ENCODE data around the gene ZFP30. TPM values are rescaled to one million over a fixed set of nuclear protein-coding genes. Genes with fewer than 3 reads are reported as not detected.

ZFP30 gene
- polyA plus RNA-seq, 1 of the 3 experiments (the other 2 are of a cell fraction): 2.3 TPM

DNA sequence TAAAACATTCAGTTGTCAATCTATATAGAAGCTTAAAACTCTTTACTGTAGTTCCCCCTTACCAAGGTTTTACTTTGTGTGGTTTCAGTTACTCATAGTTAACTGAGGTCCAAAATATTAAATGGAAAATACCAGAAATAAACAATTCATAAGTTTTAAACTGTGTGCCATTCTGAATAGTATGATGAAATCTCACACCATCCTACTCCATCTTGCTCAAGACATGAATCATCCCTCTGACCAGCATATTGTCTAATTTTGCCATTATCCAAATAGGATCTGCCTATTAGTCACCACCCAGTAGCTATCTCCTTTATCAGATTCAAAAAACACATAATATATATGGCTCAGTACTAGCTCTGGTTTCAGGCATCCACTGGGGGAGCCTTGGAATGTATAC lies 83.1 kb downstream of the ZFP30 start (continued):
- TF ChIP-seq YY1 (IDR thresholded peaks at IDR 0.05; ENCODE audit: low read depth) (no peak), RCOR1 (IDR thresholded peaks at IDR 0.05; ENCODE audit: low read length) (no peak)

GRCh38 chr19:37565370-37565669 lies 89.9 kb downstream of the ZFP30 start:
- H3F3A ChIP-seq (replicated peaks; ENCODE audit: insufficient read depth): peaks cover 2% of the 10 kb centered on the region
- no peak overlapping the region for H3K27ac ChIP-seq (ENCODE audit: low read depth in 2 of 2, low read length in 1 of 2)
- H3K4me2 ChIP-seq: no peak overlapping the region
- peaks cover 64% of the 10 kb centered on the region for H3K9me3 ChIP-seq
- no peak overlapping the region; a peak in 1 of 4 replicates for H3K4me3 ChIP-seq (ENCODE audit: low read depth in 2 of 2, low read length in 1 of 2)
- CTCF ChIA-PET: interaction anchor here (1.6 kb wide), 1 partner anchor 14 kb away, joined by 3 read pairs; no protein-coding TSS in a partner anchor
- no peak overlapping the region for H2AFZ ChIP-seq (ENCODE audit: low read depth)
- H3K36me3 ChIP-seq (replicated peaks in 1 of 2; ENCODE audit: control insufficient read depth in 1 of 2, insufficient read depth in 2 of 2, low read length in 1 of 2): peaks cover 25 to 34% of the 10 kb centered on the region in 2 experiments
- no peaks in the 10 kb centered on the region for H3K4me1 ChIP-seq (ENCODE audit: control insufficient read depth in 1 of 2, insufficient read depth in 2 of 2, low read depth in 1 of 2, low read length in 1 of 2)
- no peaks in the 10 kb centered on the region for H3K79me2 ChIP-seq (ENCODE audit: insufficient read depth)
- POLR2A ChIA-PET: no interaction called here
- no peaks in the 10 kb centered on the region for H3K9me2 ChIP-seq
- no peak overlapping the region for H3K9ac ChIP-seq
- H3K27me3 ChIP-seq (ENCODE audit: insufficient read depth): no peaks in the 10 kb centered on the region
- no peaks in the 10 kb centered on the region for H4K20me1 ChIP-seq (ENCODE audit: insufficient read depth)
- TF ChIP-seq SIN3A (IDR thresholded peaks at IDR 0.05; ENCODE audit: borderline replicate concordance, low read depth, low read length) (no peak), RAD21 (IDR thresholded peaks at IDR 0.05; ENCODE audit: low read length) (no peak), TAF1 (IDR thresholded peaks at IDR 0.05; ENCODE audit: borderline replicate concordance, low read depth, low read length) (no peak), CHD2 (IDR thresholded peaks at IDR 0.05; ENCODE audit: low read length, partially characterized antibody) (no peak), EZH2phosphoT487 (IDR thresholded peaks at IDR 0.05; ENCODE audit: borderline replicate concordance, low read depth) (no peak), EP300 (IDR thresholded peaks at IDR 0.05; ENCODE audit: borderline replicate concordance in 1 of 2, low read depth in 1 of 2, low read length in 1 of 2) (no peak), TCF12 (IDR thresholded peaks at IDR 0.05) (no peak)
- TF ChIP-seq, protein P1, sequence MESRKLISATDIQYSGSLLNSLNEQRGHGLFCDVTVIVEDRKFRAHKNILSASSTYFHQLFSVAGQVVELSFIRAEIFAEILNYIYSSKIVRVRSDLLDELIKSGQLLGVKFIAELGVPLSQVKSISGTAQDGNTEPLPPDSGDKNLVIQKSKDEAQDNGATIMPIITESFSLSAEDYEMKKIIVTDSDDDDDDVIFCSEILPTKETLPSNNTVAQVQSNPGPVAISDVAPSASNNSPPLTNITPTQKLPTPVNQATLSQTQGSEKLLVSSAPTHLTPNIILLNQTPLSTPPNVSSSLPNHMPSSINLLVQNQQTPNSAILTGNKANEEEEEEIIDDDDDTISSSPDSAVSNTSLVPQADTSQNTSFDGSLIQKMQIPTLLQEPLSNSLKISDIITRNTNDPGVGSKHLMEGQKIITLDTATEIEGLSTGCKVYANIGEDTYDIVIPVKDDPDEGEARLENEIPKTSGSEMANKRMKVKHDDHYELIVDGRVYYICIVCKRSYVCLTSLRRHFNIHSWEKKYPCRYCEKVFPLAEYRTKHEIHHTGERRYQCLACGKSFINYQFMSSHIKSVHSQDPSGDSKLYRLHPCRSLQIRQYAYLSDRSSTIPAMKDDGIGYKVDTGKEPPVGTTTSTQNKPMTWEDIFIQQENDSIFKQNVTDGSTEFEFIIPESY (IDR thresholded peaks at IDR 0.05; ENCODE audit: borderline replicate concordance, low read depth): no peak
- TF ChIP-seq, protein P2, sequence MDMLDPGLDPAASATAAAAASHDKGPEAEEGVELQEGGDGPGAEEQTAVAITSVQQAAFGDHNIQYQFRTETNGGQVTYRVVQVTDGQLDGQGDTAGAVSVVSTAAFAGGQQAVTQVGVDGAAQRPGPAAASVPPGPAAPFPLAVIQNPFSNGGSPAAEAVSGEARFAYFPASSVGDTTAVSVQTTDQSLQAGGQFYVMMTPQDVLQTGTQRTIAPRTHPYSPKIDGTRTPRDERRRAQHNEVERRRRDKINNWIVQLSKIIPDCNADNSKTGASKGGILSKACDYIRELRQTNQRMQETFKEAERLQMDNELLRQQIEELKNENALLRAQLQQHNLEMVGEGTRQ (IDR thresholded peaks at IDR 0.05; ENCODE audit: borderline replicate concordance, low read depth, low read length): no peak
- TF ChIP-seq, protein P3, sequence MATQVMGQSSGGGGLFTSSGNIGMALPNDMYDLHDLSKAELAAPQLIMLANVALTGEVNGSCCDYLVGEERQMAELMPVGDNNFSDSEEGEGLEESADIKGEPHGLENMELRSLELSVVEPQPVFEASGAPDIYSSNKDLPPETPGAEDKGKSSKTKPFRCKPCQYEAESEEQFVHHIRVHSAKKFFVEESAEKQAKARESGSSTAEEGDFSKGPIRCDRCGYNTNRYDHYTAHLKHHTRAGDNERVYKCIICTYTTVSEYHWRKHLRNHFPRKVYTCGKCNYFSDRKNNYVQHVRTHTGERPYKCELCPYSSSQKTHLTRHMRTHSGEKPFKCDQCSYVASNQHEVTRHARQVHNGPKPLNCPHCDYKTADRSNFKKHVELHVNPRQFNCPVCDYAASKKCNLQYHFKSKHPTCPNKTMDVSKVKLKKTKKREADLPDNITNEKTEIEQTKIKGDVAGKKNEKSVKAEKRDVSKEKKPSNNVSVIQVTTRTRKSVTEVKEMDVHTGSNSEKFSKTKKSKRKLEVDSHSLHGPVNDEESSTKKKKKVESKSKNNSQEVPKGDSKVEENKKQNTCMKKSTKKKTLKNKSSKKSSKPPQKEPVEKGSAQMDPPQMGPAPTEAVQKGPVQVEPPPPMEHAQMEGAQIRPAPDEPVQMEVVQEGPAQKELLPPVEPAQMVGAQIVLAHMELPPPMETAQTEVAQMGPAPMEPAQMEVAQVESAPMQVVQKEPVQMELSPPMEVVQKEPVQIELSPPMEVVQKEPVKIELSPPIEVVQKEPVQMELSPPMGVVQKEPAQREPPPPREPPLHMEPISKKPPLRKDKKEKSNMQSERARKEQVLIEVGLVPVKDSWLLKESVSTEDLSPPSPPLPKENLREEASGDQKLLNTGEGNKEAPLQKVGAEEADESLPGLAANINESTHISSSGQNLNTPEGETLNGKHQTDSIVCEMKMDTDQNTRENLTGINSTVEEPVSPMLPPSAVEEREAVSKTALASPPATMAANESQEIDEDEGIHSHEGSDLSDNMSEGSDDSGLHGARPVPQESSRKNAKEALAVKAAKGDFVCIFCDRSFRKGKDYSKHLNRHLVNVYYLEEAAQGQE (IDR thresholded peaks at IDR 0.05; ENCODE audit: low read depth, low read length): no peak
- DNase-seq: no peak

Measured in SK-N-SH (cell line).